Panc1 (cell line): ENCODE results near the gene KBTBD12. TPM values are rescaled to one million over a fixed set of nuclear protein-coding genes. Genes with fewer than 3 reads are reported as not detected.

Source experiments
- ATAC-seq: fragments of 200-7000 bp; cut with Tn5 transposase; 2 replicates; pipeline ENCODE4 v1.9.1; 2020; ENCODE audit warnings: mild to moderate bottlenecking, moderate library complexity
- BruUV-seq: library from RNA; stranded (reverse); fragments of 400-500 nt; replicated peaks from 2 replicates; lab custom pipeline; 2021; lab: Mats Ljungman, UMichigan
- CTCF ChIA-PET: fragments of 300-600 bp; sonication (Branson Sonifier 250); formaldehyde crosslinking; loops from one replicate; lab custom pipeline; 2022; ENCODE audit warnings: antibody characterized with exemption; lab: Charles Lee
- POLR2A ChIA-PET: fragments of 300-600 bp; sonication (Branson Sonifier 250); formaldehyde crosslinking; loops from one replicate; lab custom pipeline; 2022; ENCODE audit warnings: antibody characterized with exemption; lab: Charles Lee
- DNase-seq: peaks from one replicate; pipeline ENCODE4 v3.0.0-alpha.2; 2010; ENCODE audit warnings: low read depth, low spot score
- H3K27ac ChIP-seq: 2 replicates; pipeline ENCODE4 v1.5.1; 2011; ENCODE audit warnings: mild to moderate bottlenecking, low read length, inconsistent platforms
- H3K27me3 ChIP-seq: fragments of 200-500 bp; sonication (Bioruptor generic); 2 replicates; pipeline ENCODE4 v1.6.0; 2014; ENCODE audit warnings: low read length, inconsistent platforms; ENCODE audit not compliant: control insufficient read depth, insufficient read depth
- H3K36me3 ChIP-seq: fragments of 200-500 bp; sonication (Bioruptor generic); 2 replicates; pipeline ENCODE4 v1.5.1; 2014; ENCODE audit warnings: inconsistent platforms, mild to moderate bottlenecking, low read length, moderate library complexity; ENCODE audit not compliant: control insufficient read depth, insufficient read depth
- H3K4me1 ChIP-seq: 2 replicates; pipeline ENCODE4 v1.5.1; 2011; ENCODE audit warnings: inconsistent platforms, mild to moderate bottlenecking, low read length, moderate library complexity; ENCODE audit not compliant: control insufficient read depth, insufficient read depth
- H3K4me3 ChIP-seq, 2 experiments: 2 replicates each; pipeline ENCODE4 v1.5.1; 2011 to 2012; ENCODE audit warnings: low read depth in 2 of 2, low read length in 2 of 2, mild to moderate bottlenecking in 2 of 2, inconsistent platforms in 1 of 2, moderate library complexity in 1 of 2
- H3K9me3 ChIP-seq: fragments of 200-500 bp; sonication (Bioruptor generic); 2 replicates; pipeline ENCODE4 v1.5.1; 2014; ENCODE audit warnings: low read depth, mild to moderate bottlenecking, inconsistent platforms, low read length, moderate library complexity; ENCODE audit not compliant: control insufficient read depth, insufficient read depth
- POLR2AphosphoS5 ChIP-seq: IDR thresholded peaks from 2 replicates; pipeline ENCODE4 v1.6.1; 2012; ENCODE audit warnings: mild to moderate bottlenecking, low read depth, low read length, moderate library complexity
- SIN3A ChIP-seq: IDR thresholded peaks from 2 replicates; pipeline ENCODE4 v1.6.1; 2012; ENCODE audit warnings: low read depth, mild to moderate bottlenecking, low read length, moderate library complexity, borderline replicate concordance; ENCODE audit not compliant: insufficient read depth
- TCF7L2 ChIP-seq: IDR thresholded peaks from 2 replicates; pipeline ENCODE4 v1.6.1; 2011; ENCODE audit warnings: mild to moderate bottlenecking, low read depth, low read length, inconsistent platforms
- in situ Hi-C: cut with HindIII; loops from 2 replicates; pipeline ENCODE4 v1.10.0; 2016; ENCODE audit warnings: low sequenced_read_pairs, low pct_unique_long_range_greater_than_20kb
- intact Hi-C: fragments of 100-400 bp; cut with micrococcal nuclease; formaldehyde crosslinking; loops from one replicate; pipeline ENCODE4 v1.10.0; 2022; ENCODE audit not compliant: unreplicated experiment
- total RNA-seq: library from RNA; stranded (reverse); gene quantifications from one replicate; pipeline ENCODE4 v1.2.1, GENCODE V29; 2021; ENCODE audit not compliant: unreplicated experiment
- TF ChIP-seq, protein P1 (sequence below): fragments of 450-650 bp; IDR thresholded peaks from 2 replicates; pipeline ENCODE4 v1.5.1; 2017; ENCODE audit warnings: mild to moderate bottlenecking
- TF ChIP-seq, protein P2 (sequence below), 2 experiments: IDR thresholded peaks; 2 replicates each; pipeline ENCODE4 v1.6.1; 2011 to 2012; ENCODE audit warnings: low read depth in 2 of 2, control low read depth in 1 of 2, low read length in 1 of 2, mild to moderate bottlenecking in 1 of 2, moderate library complexity in 1 of 2; ENCODE audit not compliant: insufficient read depth in 1 of 2

Gene KBTBD12
- total RNA-seq, 1 experiment from 2014 or later, result 0.28 TPM

DNA sequence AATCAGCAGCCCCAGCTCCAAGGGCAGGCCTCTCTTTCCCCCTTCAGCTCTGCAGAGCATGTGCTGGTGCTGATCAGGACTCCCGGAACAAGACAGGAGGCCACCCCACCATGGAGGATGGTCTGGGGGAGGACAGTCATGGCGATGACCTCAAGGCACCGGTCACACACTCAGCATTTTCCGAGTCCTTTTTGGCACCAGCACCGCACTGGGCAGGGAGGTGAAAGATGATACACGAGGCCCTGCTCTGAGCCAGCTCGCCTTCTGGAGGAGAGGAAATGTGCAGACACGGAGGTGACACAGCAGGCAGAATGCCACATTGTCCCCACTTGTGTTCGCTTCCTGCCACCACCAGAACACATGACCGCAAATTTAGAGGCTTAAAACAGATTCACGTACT is 75.4 kb downstream of the KBTBD12 start:
- no peak for DNase-seq
- Histone ChIP-seq H3K27me3 (no peaks in the 10 kb centered on the region), H3K27ac (no peak overlapping the region), H3K9me3 (no peaks in the 10 kb centered on the region), H3K36me3 (no peaks in the 10 kb centered on the region), H3K4me3 (no peak overlapping the region), H3K4me1 (0 out of 2 replicates have a peak, but pooled peaks cover 3% of the 10 kb centered on the region)
- intact Hi-C loops, result no loop called here
- in situ Hi-C loops, result no loop called here
- BruUV-seq, result no TSS peak
- CTCF ChIA-PET, result no interaction called here
- ATAC-seq, result no peak
- TF ChIP-seq POLR2AphosphoS5 (no peak), TCF7L2 (no peak), SIN3A (no peak)
- TF ChIP-seq, protein P1, sequence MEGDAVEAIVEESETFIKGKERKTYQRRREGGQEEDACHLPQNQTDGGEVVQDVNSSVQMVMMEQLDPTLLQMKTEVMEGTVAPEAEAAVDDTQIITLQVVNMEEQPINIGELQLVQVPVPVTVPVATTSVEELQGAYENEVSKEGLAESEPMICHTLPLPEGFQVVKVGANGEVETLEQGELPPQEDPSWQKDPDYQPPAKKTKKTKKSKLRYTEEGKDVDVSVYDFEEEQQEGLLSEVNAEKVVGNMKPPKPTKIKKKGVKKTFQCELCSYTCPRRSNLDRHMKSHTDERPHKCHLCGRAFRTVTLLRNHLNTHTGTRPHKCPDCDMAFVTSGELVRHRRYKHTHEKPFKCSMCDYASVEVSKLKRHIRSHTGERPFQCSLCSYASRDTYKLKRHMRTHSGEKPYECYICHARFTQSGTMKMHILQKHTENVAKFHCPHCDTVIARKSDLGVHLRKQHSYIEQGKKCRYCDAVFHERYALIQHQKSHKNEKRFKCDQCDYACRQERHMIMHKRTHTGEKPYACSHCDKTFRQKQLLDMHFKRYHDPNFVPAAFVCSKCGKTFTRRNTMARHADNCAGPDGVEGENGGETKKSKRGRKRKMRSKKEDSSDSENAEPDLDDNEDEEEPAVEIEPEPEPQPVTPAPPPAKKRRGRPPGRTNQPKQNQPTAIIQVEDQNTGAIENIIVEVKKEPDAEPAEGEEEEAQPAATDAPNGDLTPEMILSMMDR, result no peak
- TF ChIP-seq, protein P2, sequence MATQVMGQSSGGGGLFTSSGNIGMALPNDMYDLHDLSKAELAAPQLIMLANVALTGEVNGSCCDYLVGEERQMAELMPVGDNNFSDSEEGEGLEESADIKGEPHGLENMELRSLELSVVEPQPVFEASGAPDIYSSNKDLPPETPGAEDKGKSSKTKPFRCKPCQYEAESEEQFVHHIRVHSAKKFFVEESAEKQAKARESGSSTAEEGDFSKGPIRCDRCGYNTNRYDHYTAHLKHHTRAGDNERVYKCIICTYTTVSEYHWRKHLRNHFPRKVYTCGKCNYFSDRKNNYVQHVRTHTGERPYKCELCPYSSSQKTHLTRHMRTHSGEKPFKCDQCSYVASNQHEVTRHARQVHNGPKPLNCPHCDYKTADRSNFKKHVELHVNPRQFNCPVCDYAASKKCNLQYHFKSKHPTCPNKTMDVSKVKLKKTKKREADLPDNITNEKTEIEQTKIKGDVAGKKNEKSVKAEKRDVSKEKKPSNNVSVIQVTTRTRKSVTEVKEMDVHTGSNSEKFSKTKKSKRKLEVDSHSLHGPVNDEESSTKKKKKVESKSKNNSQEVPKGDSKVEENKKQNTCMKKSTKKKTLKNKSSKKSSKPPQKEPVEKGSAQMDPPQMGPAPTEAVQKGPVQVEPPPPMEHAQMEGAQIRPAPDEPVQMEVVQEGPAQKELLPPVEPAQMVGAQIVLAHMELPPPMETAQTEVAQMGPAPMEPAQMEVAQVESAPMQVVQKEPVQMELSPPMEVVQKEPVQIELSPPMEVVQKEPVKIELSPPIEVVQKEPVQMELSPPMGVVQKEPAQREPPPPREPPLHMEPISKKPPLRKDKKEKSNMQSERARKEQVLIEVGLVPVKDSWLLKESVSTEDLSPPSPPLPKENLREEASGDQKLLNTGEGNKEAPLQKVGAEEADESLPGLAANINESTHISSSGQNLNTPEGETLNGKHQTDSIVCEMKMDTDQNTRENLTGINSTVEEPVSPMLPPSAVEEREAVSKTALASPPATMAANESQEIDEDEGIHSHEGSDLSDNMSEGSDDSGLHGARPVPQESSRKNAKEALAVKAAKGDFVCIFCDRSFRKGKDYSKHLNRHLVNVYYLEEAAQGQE (IDR thresholded peaks at IDR 0.05; ENCODE audit: insufficient read depth in 1 of 2, low read depth in 2 of 2, low read length in 1 of 2), result no peak
- POLR2A ChIA-PET, result interaction anchor here (0.6 kb wide), 1 partner anchor 286 kb away, joined by 3 read pairs; no protein-coding TSS in a partner anchor

DNA sequence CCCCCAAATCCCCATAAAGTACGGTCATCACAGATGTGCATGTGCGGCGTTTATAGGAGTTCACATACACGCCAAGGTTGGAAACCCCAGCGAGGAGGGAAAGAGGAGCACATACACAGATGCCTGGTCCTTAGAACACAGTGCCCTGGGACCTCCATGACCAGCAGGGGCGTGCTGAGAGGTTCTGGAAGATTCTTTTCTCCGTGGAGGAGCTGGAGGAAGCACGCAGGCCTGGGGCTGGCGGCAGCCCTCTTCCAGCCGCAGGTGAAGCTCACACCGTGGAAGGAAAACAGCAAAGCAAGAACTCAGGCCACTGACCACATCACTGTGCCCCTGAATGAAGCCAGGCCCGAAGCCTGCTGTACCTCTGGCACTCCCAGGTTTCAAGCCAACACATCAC is 76.2 kb downstream of the KBTBD12 start:
- TF ChIP-seq, protein P2 (IDR thresholded peaks at IDR 0.05; ENCODE audit: insufficient read depth in 1 of 2, low read depth in 2 of 2, low read length in 1 of 2), result no peak
- no peak for TF ChIP-seq SIN3A
- no peak for TF ChIP-seq POLR2AphosphoS5
- no peak for TF ChIP-seq TCF7L2
- TF ChIP-seq, protein P1, result no peak
- BruUV-seq, result no TSS peak
- CTCF ChIA-PET, result no interaction called here

More for the DNA sequence above, 76.2 kb downstream of the KBTBD12 start:
- no peak for DNase-seq
- Histone ChIP-seq H3K36me3 (no peaks in the 10 kb centered on the region), H3K9me3 (no peaks in the 10 kb centered on the region), H3K4me3 (no peak overlapping the region), H3K27ac (no peak overlapping the region), H3K27me3 (no peaks in the 10 kb centered on the region), H3K4me1 (0 out of 2 replicates have a peak, but pooled peaks cover 3% of the 10 kb centered on the region)
- ATAC-seq, result no peak
- POLR2A ChIA-PET, result no interaction called here
- in situ Hi-C loops, result no loop called here
- intact Hi-C loops, result no loop called here
